B cell (primary cell): Measurements from ENCODE around the gene HEXIM1. TPM values are rescaled to one million over a fixed set of nuclear protein-coding genes. Genes with fewer than 3 reads are reported as not detected.

ENCODE experiments used
- ATAC-seq: fragments of 200-7000 bp; cut with Tn5 transposase; one replicate; pipeline ENCODE4 v1.10.0; 2021; ENCODE audit warnings: low read depth, mild to moderate bottlenecking, moderate number of reproducible peaks, moderate library complexity
- CTCF ChIA-PET: fragments of 350-600 bp; sonication (Branson Sonifier 250); formaldehyde crosslinking; loops from one replicate; lab custom pipeline; 2021; ENCODE audit warnings: antibody characterized with exemption, inconsistent platforms; lab: Charles Lee
- POLR2A ChIA-PET: fragments of 350-600 bp; sonication (Branson Sonifier 250); formaldehyde crosslinking; loops from one replicate; lab custom pipeline; 2021; ENCODE audit warnings: antibody characterized with exemption; lab: Charles Lee
- DNase-seq: peaks from one replicate; pipeline ENCODE4 v3.0.0; 2013
- H2AFZ ChIP-seq: 2 replicates; pipeline ENCODE4 v1.6.1; 2012; ENCODE audit warnings: mild to moderate bottlenecking, low read depth, low read length; ENCODE audit not compliant: insufficient read depth, poor library complexity, severe bottlenecking
- H3K27ac ChIP-seq, 2 donors: 1 replicate in 1 of 2; 2 replicates in 1 of 2; pipeline ENCODE4 v1.5.1; 2012 to 2013; ENCODE audit warnings: low read length in 2 of 2, mild to moderate bottlenecking in 2 of 2, moderate library complexity in 1 of 2
- H3K27me3 ChIP-seq, 4 experiments: fragments of 200-600 bp in 1 of 4; sonication (generic) in 1 of 4; replicated peaks in 1 of 4; 1 replicate in 2 of 4; 2 replicates in 2 of 4; pipeline versions ENCODE4 v1.6.1 to v1.7.0; 2013 to 2016; ENCODE audit warnings: low read length in 3 of 4, mild to moderate bottlenecking in 2 of 4, mixed read lengths in 1 of 4, moderate library complexity in 1 of 4; ENCODE audit not compliant: insufficient read depth in 4 of 4, control insufficient read depth in 3 of 4; ENCODE audit errors: control extremely low read depth in 1 of 4
- H3K36me3 ChIP-seq, 2 experiments: replicated peaks in 1 of 2; 1 replicate in 1 of 2; 2 replicates in 1 of 2; pipeline versions ENCODE4 v1.6.1 to v1.7.1; 2013; ENCODE audit warnings: low read length in 1 of 2; ENCODE audit not compliant: insufficient read depth in 2 of 2, control insufficient read depth in 1 of 2; ENCODE audit errors: control extremely low read depth in 1 of 2, extremely low read depth in 1 of 2
- H3K4me1 ChIP-seq, 2 donors: fragments of 200-600 bp in 1 of 2; sonication (generic) in 1 of 2; 1 replicate in 1 of 2; 2 replicates in 1 of 2; pipeline versions ENCODE4 v1.5.1 to v1.6.1; 2013 to 2017; ENCODE audit warnings: low read length in 2 of 2; ENCODE audit not compliant: control insufficient read depth in 2 of 2, insufficient read depth in 2 of 2
- H3K4me2 ChIP-seq: replicated peaks from 2 replicates; pipeline ENCODE3; 2012; ENCODE audit warnings: mild to moderate bottlenecking, low read depth, low read length; ENCODE audit not compliant: poor library complexity, severe bottlenecking
- H3K4me3 ChIP-seq, 5 experiments: fragments of 200-600 bp in 1 of 5; sonication (generic) in 1 of 5; 1 replicate in 3 of 5; 2 replicates in 2 of 5; pipeline versions ENCODE4 v1.5.1 to v1.7.0; 2011 to 2016; ENCODE audit warnings: low read length in 4 of 5, mild to moderate bottlenecking in 4 of 5, low read depth in 2 of 5, control low read depth in 1 of 5, moderate library complexity in 1 of 5; ENCODE audit not compliant: insufficient read depth in 1 of 5; ENCODE audit errors: control extremely low read depth in 1 of 5, extremely low read depth in 1 of 5
- H3K79me2 ChIP-seq: fragments of 200-600 bp; sonication (generic); one replicate; pipeline ENCODE4 v1.6.0; 2016; ENCODE audit warnings: low read length; ENCODE audit not compliant: control insufficient read depth, insufficient read depth
- H3K9ac ChIP-seq: fragments of 200-600 bp; sonication (generic); 2 replicates; pipeline ENCODE4 v1.6.1; 2017; ENCODE audit warnings: mild to moderate bottlenecking, low read length, moderate library complexity
- H3K9me3 ChIP-seq, 3 donors: one replicate each; pipeline versions ENCODE4 v1.6.1 to v1.7.1; 2013; ENCODE audit warnings: low read length in 2 of 3; ENCODE audit not compliant: control insufficient read depth in 2 of 3, insufficient read depth in 1 of 3; ENCODE audit errors: control extremely low read depth in 1 of 3
- H4K20me1 ChIP-seq: 2 replicates; pipeline ENCODE4 v1.6.0; 2012; ENCODE audit warnings: mild to moderate bottlenecking, low read length; ENCODE audit not compliant: insufficient read depth, control insufficient read depth, poor library complexity, severe bottlenecking
- H3K27ac Mint-ChIP-seq: one replicate; pipeline ENCODE4 v1.8.0; 2021; ENCODE audit warnings: mixed read lengths
- H3K27me3 Mint-ChIP-seq: one replicate; pipeline ENCODE4 v1.8.0; 2021; ENCODE audit warnings: mixed read lengths
- H3K4me1 Mint-ChIP-seq: one replicate; pipeline ENCODE4 v1.8.0; 2021; ENCODE audit warnings: mixed read lengths
- H3K4me3 Mint-ChIP-seq: one replicate; pipeline ENCODE4 v1.8.0; 2021; ENCODE audit warnings: mixed read lengths
- H3K9me3 Mint-ChIP-seq: one replicate; pipeline ENCODE4 v1.8.0; 2022; ENCODE audit warnings: mixed read lengths; ENCODE audit not compliant: insufficient read depth
- EZH2 ChIP-seq: IDR thresholded peaks from 2 replicates; pipeline ENCODE4 v1.6.1; 2012; ENCODE audit warnings: borderline replicate concordance, low read depth, mild to moderate bottlenecking, moderate library complexity, low read length; ENCODE audit not compliant: insufficient read depth, poor library complexity, severe bottlenecking
- WGBS: methylation state at CpG from one replicate; pipeline ENCODE4 v1.1.5; 2013; ENCODE audit warnings: missing lambda C conversion rate; ENCODE audit not compliant: insufficient coverage; 5-methylcytosine and 5-hydroxymethylcytosine counted together
- intact Hi-C: fragments of 100-400 bp; cut with micrococcal nuclease; formaldehyde crosslinking; loops from one replicate; pipeline ENCODE4 v1.10.0; 2022
- polyA plus RNA-seq: library from polyadenylated mRNA; depleted of rRNA; stranded (reverse); fragments of >200 nt; gene quantifications from 2 replicates; pipeline ENCODE4 v1.2.3, GENCODE V29; 2012
- total RNA-seq, 2 donors: library from RNA; stranded (reverse); fragments of 120-200 nt in 1 of 2; gene quantifications; 1 replicate in 1 of 2; 2 replicates in 1 of 2; pipeline versions ENCODE4 v1.2.3 to v1.2.4, GENCODE V29; 2013 to 2022
- TF ChIP-seq, protein P1 (sequence below): fragments of 200-600 bp; IDR thresholded peaks from one replicate; pipeline ENCODE4 v1.8.0; 2022; ENCODE audit warnings: antibody characterized with exemption, mild to moderate bottlenecking

Gene HEXIM1
- total and polyA plus RNA-seq, 2 donors (not counting 1 experiment from before 2014, with no cell fraction given), result 23.7 to 48.9 TPM

DNA sequence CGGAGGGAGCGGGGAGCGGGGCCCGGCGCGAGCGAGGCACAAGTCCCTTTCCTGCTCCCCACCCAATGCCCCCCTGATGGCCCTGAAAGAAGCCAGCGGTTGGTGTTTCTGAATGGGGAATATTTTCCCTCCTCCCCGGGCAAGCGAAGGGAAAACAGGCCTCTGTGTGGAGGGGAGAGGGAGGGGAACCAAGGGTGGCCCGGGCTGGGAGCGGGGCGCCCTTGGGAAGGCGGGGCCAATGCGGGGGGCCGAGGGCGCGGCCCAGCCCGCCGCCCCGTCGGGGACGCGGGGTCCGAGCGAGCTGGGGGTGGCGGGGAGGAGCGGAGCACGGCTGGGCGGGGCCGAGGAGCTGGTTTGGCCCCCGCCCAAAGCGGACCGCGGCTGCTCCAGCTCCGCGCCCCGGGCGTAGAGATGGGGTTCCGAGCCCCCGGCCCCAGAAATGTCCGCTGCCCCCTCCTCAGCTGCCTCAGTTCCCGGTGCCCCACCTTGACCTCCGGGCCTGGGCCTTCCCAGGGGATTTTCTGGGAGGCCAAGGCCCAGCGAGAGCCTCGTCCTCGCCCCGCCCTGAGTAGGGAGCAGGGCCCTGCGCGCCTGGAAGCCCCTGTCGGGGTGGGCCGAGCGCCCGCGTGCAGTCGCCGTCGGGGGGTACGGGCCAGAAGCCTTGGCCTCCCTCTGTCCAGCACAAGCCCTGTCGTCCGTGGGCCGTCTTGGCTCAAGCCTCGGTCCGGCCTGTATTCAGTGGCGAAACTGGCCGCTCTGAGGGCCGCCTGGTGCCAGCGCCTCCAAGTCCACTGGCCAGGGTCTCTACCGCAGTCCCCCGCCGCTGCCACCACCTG is 3.9 kb upstream of the HEXIM1 start:
- 28% methylated on average over 61 of the region's 71 CpGs for WGBS
- peaks cover 0 to 1% of the 10 kb centered on the region in 2 experiments for H3K36me3 ChIP-seq
- peaks cover 15% of the 10 kb centered on the region for H3K79me2 ChIP-seq
- peak overlapping the region; percentile 81 for H2AFZ ChIP-seq
- peak overlapping the region; percentile 64 to 81 for H3K27ac ChIP-seq
- H3K4me3 Mint-ChIP-seq, result peak overlapping the region; percentile 86
- H3K4me1 ChIP-seq, result peaks cover 23 to 49% of the 10 kb centered on the region in 2 donors
- no peaks in the 10 kb centered on the region for H3K27me3 Mint-ChIP-seq
- peaks cover 5% of the 10 kb centered on the region for H4K20me1 ChIP-seq
- no peaks in the 10 kb centered on the region for H3K9me3 Mint-ChIP-seq
- H3K27me3 ChIP-seq, result no peaks in the 10 kb centered on the region
- DNase-seq, result no peak
- peaks cover 41% of the 10 kb centered on the region for H3K4me1 Mint-ChIP-seq
- peak overlapping the region; percentile 90 for H3K27ac Mint-ChIP-seq
- ATAC-seq, result no peak
- peak overlapping the region; percentile 96 for H3K4me2 ChIP-seq
- CTCF ChIA-PET, result interaction anchor here (1.0 to 3.2 kb wide), 4 partner anchors 9 to 75 kb away, joined by 3 to 36 read pairs (median 4); partner anchors contain the start of gene ACBD4
- H3K4me3 ChIP-seq, result peak overlapping the region; percentile 8 to 58 (median 57)
- intact Hi-C loops, result loop anchor here (5.0 kb wide), 1 partner anchor 1137 kb away; no protein-coding TSS in a partner anchor
- POLR2A ChIA-PET, result interaction anchor here (0.5 to 1.5 kb wide), 7 partner anchors 9 to 95 kb away, joined by 3 to 9 read pairs (median 5); partner anchors contain the start of genes ACBD4, FMNL1 and HEXIM2
- H3K9ac ChIP-seq, result peak overlapping the region; percentile 66
- peaks cover 0 to 3% (median 0%) of the 10 kb centered on the region in 3 donors for H3K9me3 ChIP-seq
- TF ChIP-seq, protein P1, sequence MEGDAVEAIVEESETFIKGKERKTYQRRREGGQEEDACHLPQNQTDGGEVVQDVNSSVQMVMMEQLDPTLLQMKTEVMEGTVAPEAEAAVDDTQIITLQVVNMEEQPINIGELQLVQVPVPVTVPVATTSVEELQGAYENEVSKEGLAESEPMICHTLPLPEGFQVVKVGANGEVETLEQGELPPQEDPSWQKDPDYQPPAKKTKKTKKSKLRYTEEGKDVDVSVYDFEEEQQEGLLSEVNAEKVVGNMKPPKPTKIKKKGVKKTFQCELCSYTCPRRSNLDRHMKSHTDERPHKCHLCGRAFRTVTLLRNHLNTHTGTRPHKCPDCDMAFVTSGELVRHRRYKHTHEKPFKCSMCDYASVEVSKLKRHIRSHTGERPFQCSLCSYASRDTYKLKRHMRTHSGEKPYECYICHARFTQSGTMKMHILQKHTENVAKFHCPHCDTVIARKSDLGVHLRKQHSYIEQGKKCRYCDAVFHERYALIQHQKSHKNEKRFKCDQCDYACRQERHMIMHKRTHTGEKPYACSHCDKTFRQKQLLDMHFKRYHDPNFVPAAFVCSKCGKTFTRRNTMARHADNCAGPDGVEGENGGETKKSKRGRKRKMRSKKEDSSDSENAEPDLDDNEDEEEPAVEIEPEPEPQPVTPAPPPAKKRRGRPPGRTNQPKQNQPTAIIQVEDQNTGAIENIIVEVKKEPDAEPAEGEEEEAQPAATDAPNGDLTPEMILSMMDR, result no peak
- TF ChIP-seq EZH2, result no peak
